B cell (primary cell): Measurements from ENCODE around the gene PLPPR2. TPM values are rescaled to one million over a fixed set of nuclear protein-coding genes. Genes with fewer than 3 reads are reported as not detected.

ENCODE experiments used
- ATAC-seq: fragments of 200-7000 bp; cut with Tn5 transposase; one replicate; pipeline ENCODE4 v1.10.0; 2021; ENCODE audit warnings: low read depth, mild to moderate bottlenecking, moderate number of reproducible peaks, moderate library complexity
- CTCF ChIA-PET: fragments of 350-600 bp; sonication (Branson Sonifier 250); formaldehyde crosslinking; loops from one replicate; lab custom pipeline; 2021; ENCODE audit warnings: antibody characterized with exemption, inconsistent platforms; lab: Charles Lee
- POLR2A ChIA-PET: fragments of 350-600 bp; sonication (Branson Sonifier 250); formaldehyde crosslinking; loops from one replicate; lab custom pipeline; 2021; ENCODE audit warnings: antibody characterized with exemption; lab: Charles Lee
- DNase-seq: peaks from one replicate; pipeline ENCODE4 v3.0.0; 2013
- H2AFZ ChIP-seq: 2 replicates; pipeline ENCODE4 v1.6.1; 2012; ENCODE audit warnings: mild to moderate bottlenecking, low read depth, low read length; ENCODE audit not compliant: insufficient read depth, poor library complexity, severe bottlenecking
- H3K27ac ChIP-seq, 2 donors: 1 replicate in 1 of 2; 2 replicates in 1 of 2; pipeline ENCODE4 v1.5.1; 2012 to 2013; ENCODE audit warnings: low read length in 2 of 2, mild to moderate bottlenecking in 2 of 2, moderate library complexity in 1 of 2
- H3K27me3 ChIP-seq, 4 experiments: fragments of 200-600 bp in 1 of 4; sonication (generic) in 1 of 4; replicated peaks in 1 of 4; 1 replicate in 2 of 4; 2 replicates in 2 of 4; pipeline versions ENCODE4 v1.6.1 to v1.7.0; 2013 to 2016; ENCODE audit warnings: low read length in 3 of 4, mild to moderate bottlenecking in 2 of 4, mixed read lengths in 1 of 4, moderate library complexity in 1 of 4; ENCODE audit not compliant: insufficient read depth in 4 of 4, control insufficient read depth in 3 of 4; ENCODE audit errors: control extremely low read depth in 1 of 4
- H3K36me3 ChIP-seq, 2 experiments: replicated peaks in 1 of 2; 1 replicate in 1 of 2; 2 replicates in 1 of 2; pipeline versions ENCODE4 v1.6.1 to v1.7.1; 2013; ENCODE audit warnings: low read length in 1 of 2; ENCODE audit not compliant: insufficient read depth in 2 of 2, control insufficient read depth in 1 of 2; ENCODE audit errors: control extremely low read depth in 1 of 2, extremely low read depth in 1 of 2
- H3K4me1 ChIP-seq, 2 donors: fragments of 200-600 bp in 1 of 2; sonication (generic) in 1 of 2; 1 replicate in 1 of 2; 2 replicates in 1 of 2; pipeline versions ENCODE4 v1.5.1 to v1.6.1; 2013 to 2017; ENCODE audit warnings: low read length in 2 of 2; ENCODE audit not compliant: control insufficient read depth in 2 of 2, insufficient read depth in 2 of 2
- H3K4me2 ChIP-seq: replicated peaks from 2 replicates; pipeline ENCODE3; 2012; ENCODE audit warnings: mild to moderate bottlenecking, low read depth, low read length; ENCODE audit not compliant: poor library complexity, severe bottlenecking
- H3K4me3 ChIP-seq, 5 experiments: fragments of 200-600 bp in 1 of 5; sonication (generic) in 1 of 5; 1 replicate in 3 of 5; 2 replicates in 2 of 5; pipeline versions ENCODE4 v1.5.1 to v1.7.0; 2011 to 2016; ENCODE audit warnings: low read length in 4 of 5, mild to moderate bottlenecking in 4 of 5, low read depth in 2 of 5, control low read depth in 1 of 5, moderate library complexity in 1 of 5; ENCODE audit not compliant: insufficient read depth in 1 of 5; ENCODE audit errors: control extremely low read depth in 1 of 5, extremely low read depth in 1 of 5
- H3K79me2 ChIP-seq: fragments of 200-600 bp; sonication (generic); one replicate; pipeline ENCODE4 v1.6.0; 2016; ENCODE audit warnings: low read length; ENCODE audit not compliant: control insufficient read depth, insufficient read depth
- H3K9ac ChIP-seq: fragments of 200-600 bp; sonication (generic); 2 replicates; pipeline ENCODE4 v1.6.1; 2017; ENCODE audit warnings: mild to moderate bottlenecking, low read length, moderate library complexity
- H3K9me3 ChIP-seq, 3 donors: one replicate each; pipeline versions ENCODE4 v1.6.1 to v1.7.1; 2013; ENCODE audit warnings: low read length in 2 of 3; ENCODE audit not compliant: control insufficient read depth in 2 of 3, insufficient read depth in 1 of 3; ENCODE audit errors: control extremely low read depth in 1 of 3
- H4K20me1 ChIP-seq: 2 replicates; pipeline ENCODE4 v1.6.0; 2012; ENCODE audit warnings: mild to moderate bottlenecking, low read length; ENCODE audit not compliant: insufficient read depth, control insufficient read depth, poor library complexity, severe bottlenecking
- H3K27ac Mint-ChIP-seq: one replicate; pipeline ENCODE4 v1.8.0; 2021; ENCODE audit warnings: mixed read lengths
- H3K27me3 Mint-ChIP-seq: one replicate; pipeline ENCODE4 v1.8.0; 2021; ENCODE audit warnings: mixed read lengths
- H3K4me1 Mint-ChIP-seq: one replicate; pipeline ENCODE4 v1.8.0; 2021; ENCODE audit warnings: mixed read lengths
- H3K4me3 Mint-ChIP-seq: one replicate; pipeline ENCODE4 v1.8.0; 2021; ENCODE audit warnings: mixed read lengths
- H3K9me3 Mint-ChIP-seq: one replicate; pipeline ENCODE4 v1.8.0; 2022; ENCODE audit warnings: mixed read lengths; ENCODE audit not compliant: insufficient read depth
- EZH2 ChIP-seq: IDR thresholded peaks from 2 replicates; pipeline ENCODE4 v1.6.1; 2012; ENCODE audit warnings: borderline replicate concordance, low read depth, mild to moderate bottlenecking, moderate library complexity, low read length; ENCODE audit not compliant: insufficient read depth, poor library complexity, severe bottlenecking
- WGBS: methylation state at CpG from one replicate; pipeline ENCODE4 v1.1.5; 2013; ENCODE audit warnings: missing lambda C conversion rate; ENCODE audit not compliant: insufficient coverage; 5-methylcytosine and 5-hydroxymethylcytosine counted together
- intact Hi-C: fragments of 100-400 bp; cut with micrococcal nuclease; formaldehyde crosslinking; loops from one replicate; pipeline ENCODE4 v1.10.0; 2022
- polyA plus RNA-seq: library from polyadenylated mRNA; depleted of rRNA; stranded (reverse); fragments of >200 nt; gene quantifications from 2 replicates; pipeline ENCODE4 v1.2.3, GENCODE V29; 2012
- total RNA-seq, 2 donors: library from RNA; stranded (reverse); fragments of 120-200 nt in 1 of 2; gene quantifications; 1 replicate in 1 of 2; 2 replicates in 1 of 2; pipeline versions ENCODE4 v1.2.3 to v1.2.4, GENCODE V29; 2013 to 2022
- TF ChIP-seq, protein P1 (sequence below): fragments of 200-600 bp; IDR thresholded peaks from one replicate; pipeline ENCODE4 v1.8.0; 2022; ENCODE audit warnings: antibody characterized with exemption, mild to moderate bottlenecking

The PLPPR2 gene
- total and polyA plus RNA-seq, 2 donors (not counting 1 experiment from before 2014, with no cell fraction given), result 3.8 to 11.1 TPM

- DNase-seq, result no peak
- H3K4me3 Mint-ChIP-seq, result peak overlapping the region; percentile 82
- TF ChIP-seq, protein P1, sequence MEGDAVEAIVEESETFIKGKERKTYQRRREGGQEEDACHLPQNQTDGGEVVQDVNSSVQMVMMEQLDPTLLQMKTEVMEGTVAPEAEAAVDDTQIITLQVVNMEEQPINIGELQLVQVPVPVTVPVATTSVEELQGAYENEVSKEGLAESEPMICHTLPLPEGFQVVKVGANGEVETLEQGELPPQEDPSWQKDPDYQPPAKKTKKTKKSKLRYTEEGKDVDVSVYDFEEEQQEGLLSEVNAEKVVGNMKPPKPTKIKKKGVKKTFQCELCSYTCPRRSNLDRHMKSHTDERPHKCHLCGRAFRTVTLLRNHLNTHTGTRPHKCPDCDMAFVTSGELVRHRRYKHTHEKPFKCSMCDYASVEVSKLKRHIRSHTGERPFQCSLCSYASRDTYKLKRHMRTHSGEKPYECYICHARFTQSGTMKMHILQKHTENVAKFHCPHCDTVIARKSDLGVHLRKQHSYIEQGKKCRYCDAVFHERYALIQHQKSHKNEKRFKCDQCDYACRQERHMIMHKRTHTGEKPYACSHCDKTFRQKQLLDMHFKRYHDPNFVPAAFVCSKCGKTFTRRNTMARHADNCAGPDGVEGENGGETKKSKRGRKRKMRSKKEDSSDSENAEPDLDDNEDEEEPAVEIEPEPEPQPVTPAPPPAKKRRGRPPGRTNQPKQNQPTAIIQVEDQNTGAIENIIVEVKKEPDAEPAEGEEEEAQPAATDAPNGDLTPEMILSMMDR, result no peak
- no peak for TF ChIP-seq EZH2
- H3K27me3 Mint-ChIP-seq, result peaks cover 13% of the 10 kb centered on the region
- peaks cover 15% of the 10 kb centered on the region for H3K4me1 Mint-ChIP-seq
- Histone ChIP-seq H3K4me2 (peak overlapping the region; percentile 84), H3K9me3 (peaks cover 0 to 12% (median 0%) of the 10 kb centered on the region in 3 donors), H3K4me3 (peak overlapping the region in 2 of 5 experiments; percentile 32 to 46), H4K20me1 (no peaks in the 10 kb centered on the region), H3K79me2 (no peaks in the 10 kb centered on the region), H3K9ac (no peak overlapping the region), H3K36me3 (no peaks in the 10 kb centered on the region), H3K4me1 (peaks cover 4 to 7% of the 10 kb centered on the region in 2 donors), H3K27ac (no peak overlapping the region), H3K27me3 (peaks cover 0 to 11% (median 4%) of the 10 kb centered on the region in 4 experiments), H2AFZ (no peak overlapping the region)
- ATAC-seq, result no peak
- POLR2A ChIA-PET, result no interaction called here
- no peaks in the 10 kb centered on the region for H3K9me3 Mint-ChIP-seq
- CTCF ChIA-PET, result no interaction called here
- intact Hi-C loops, result no loop called here
- WGBS, result 94% methylated on average over 6 of the region's 6 CpGs
- H3K27ac Mint-ChIP-seq, result peak overlapping the region; percentile 53
Observed at GRCh38 chr19:11356074-11356397, 804 bp downstream of the PLPPR2 start.

- no peaks in the 10 kb centered on the region for H3K36me3 ChIP-seq
- Mint-ChIP-seq H3K27ac (no peak overlapping the region), H3K4me3 (no peak overlapping the region), H3K9me3 (no peaks in the 10 kb centered on the region), H3K4me1 (peaks cover 15% of the 10 kb centered on the region), H3K27me3 (peaks cover 13% of the 10 kb centered on the region)
- no peak overlapping the region for H3K4me3 ChIP-seq
- DNase-seq (no peak), ATAC-seq (no peak)
- ChIA-PET POLR2A (no interaction called here), CTCF (no interaction called here)
- no peak overlapping the region for H3K9ac ChIP-seq
- H3K9me3 ChIP-seq, result peaks cover 0 to 12% (median 0%) of the 10 kb centered on the region in 3 donors
- H3K4me1 ChIP-seq, result peaks cover 4 to 7% of the 10 kb centered on the region in 2 donors
- H3K27ac ChIP-seq, result no peak overlapping the region
- H2AFZ ChIP-seq, result no peak overlapping the region
- H3K79me2 ChIP-seq, result no peaks in the 10 kb centered on the region
- intact Hi-C loops, result no loop called here
- 90% methylated on average over 8 of the region's 11 CpGs for WGBS
- H4K20me1 ChIP-seq, result no peaks in the 10 kb centered on the region
- no peak overlapping the region for H3K4me2 ChIP-seq
- TF ChIP-seq, protein P1, result no peak
- TF ChIP-seq EZH2, result no peak
- H3K27me3 ChIP-seq, result peaks cover 0 to 11% (median 4%) of the 10 kb centered on the region in 4 experiments
Observed at GRCh38 chr19:11356676-11357550, 1.7 kb downstream of the PLPPR2 start.
